Hepatocyte (in vitro differentiated cells): ENCODE data around the gene SMIM12.

Experiments used
- CTCF ChIP-seq: fragments of 200-600 bp; sonication (generic); IDR thresholded peaks from 2 replicates; pipeline ENCODE4 v1.5.1; 2016; ENCODE audit warnings: antibody characterized with exemption, mild to moderate bottlenecking; ENCODE audit not compliant: poor library complexity
- EZH2 ChIP-seq: fragments of 200-600 bp; sonication (generic); IDR thresholded peaks from 2 replicates; pipeline ENCODE4 v1.6.1; 2016; ENCODE audit warnings: antibody characterized with exemption, mild to moderate bottlenecking, borderline replicate concordance
- EZH2phosphoT487 ChIP-seq: fragments of 200-600 bp; sonication (generic); IDR thresholded peaks from one replicate; pipeline ENCODE4 v1.6.1; 2018; ENCODE audit warnings: antibody characterized with exemption, mild to moderate bottlenecking, low read depth, moderate library complexity; ENCODE audit not compliant: unreplicated experiment, severe bottlenecking

- TF ChIP-seq CTCF (no peak), EZH2 (no peak), EZH2phosphoT487 (no peak)
Measured at GRCh38 chr1:34901919-34902318, 42.4 kb upstream of the SMIM12 start.
